Aorta (tissue), 5 donors: ENCODE data around the gene DGUOK. TPM values are rescaled to one million over a fixed set of nuclear protein-coding genes. Genes with fewer than 3 reads are reported as not detected.

ENCODE experiments used
- ATAC-seq: fragments of 200-7000 bp; cut with Tn5 transposase; one replicate; pipeline ENCODE4 v1.9.1; 2022; ENCODE audit warnings: moderate library complexity; ENCODE audit not compliant: low FRiP score
- DNase-seq, 2 donors: peaks; one replicate each; pipeline ENCODE4 v3.0.0-alpha.2; 2020
- H3K27ac ChIP-seq, 2 donors: one replicate each; pipeline ENCODE4 v1.5.1; 2013; ENCODE audit warnings: low read length in 2 of 2, mild to moderate bottlenecking in 2 of 2, moderate library complexity in 2 of 2, control low read depth in 1 of 2, inconsistent platforms in 1 of 2, low read depth in 1 of 2
- H3K27me3 ChIP-seq, 2 donors: one replicate each; pipeline ENCODE4 v1.6.1; 2013; ENCODE audit warnings: control low read depth in 1 of 2, low read length in 1 of 2, mild to moderate bottlenecking in 1 of 2, moderate library complexity in 1 of 2; ENCODE audit not compliant: insufficient read depth in 2 of 2, control insufficient read depth in 1 of 2
- H3K36me3 ChIP-seq, 2 donors: one replicate each; pipeline ENCODE4 v1.6.1; 2013; ENCODE audit warnings: control low read depth in 1 of 2, low read length in 1 of 2, mild to moderate bottlenecking in 1 of 2; ENCODE audit not compliant: insufficient read depth in 2 of 2, control insufficient read depth in 1 of 2
- H3K4me1 ChIP-seq, 2 donors: one replicate each; pipeline ENCODE4 v1.6.1; 2013; ENCODE audit warnings: low read length in 2 of 2, control low read depth in 1 of 2, mild to moderate bottlenecking in 1 of 2, moderate library complexity in 1 of 2; ENCODE audit not compliant: insufficient read depth in 2 of 2, control insufficient read depth in 1 of 2
- H3K4me3 ChIP-seq, 2 donors: one replicate each; pipeline ENCODE4 v1.5.1; 2013; ENCODE audit warnings: low read length in 2 of 2, control low read depth in 1 of 2, mild to moderate bottlenecking in 1 of 2
- H3K9me3 ChIP-seq: one replicate; pipeline ENCODE4 v1.6.1; 2013; ENCODE audit warnings: mild to moderate bottlenecking, low read length; ENCODE audit not compliant: control insufficient read depth
- WGBS, 2 donors: extraction: QIAGEN DNeasy Blood & Tissue Kit; methylation state at CpG; one replicate each; pipeline ENCODE4 v1.1.7; 2013; 5-methylcytosine and 5-hydroxymethylcytosine counted together
- intact Hi-C, 2 donors: fragments of 100-400 bp; cut with DNase I; formaldehyde crosslinking; loops; one replicate each; pipeline versions ENCODE4 v1.14.2 to v1.15.0; 2022
- polyA plus RNA-seq, 2 donors: library from polyadenylated mRNA; stranded (reverse); fragments of 200-250 nt; gene quantifications; one replicate each; pipeline ENCODE4 v1.2.3, GENCODE V29; 2013
- total RNA-seq, 2 donors: library from RNA; stranded (reverse); fragmentation: NEBNext Ultra II Directional; extraction: Animal tissue kit (Norgen Biotek cat#: 25700); gene quantifications; one replicate each; pipeline ENCODE4 v1.2.1, GENCODE V29; 2021
- donor health status: healthy with polysubstance abuse.
- donor health status: Bipolar disorder and iron deficiency.
- donor health status: DM: no; HTN: no; CAD: no.
- donor health status: DM: no; HTN: no; CAD: no.
- donor health status: DM: yes; HTN: yes; CAD: no.

The DGUOK gene
- total and polyA plus RNA-seq, 4 donors = 47.5 to 86.7 (median 67.7) TPM

- 88 to 92% methylated on average over 4 of the region's 4 CpGs for WGBS, 2 donors
- H3K4me3 ChIP-seq = no peak overlapping the region
- peaks cover 11 to 22% of the 10 kb centered on the region in 2 donors for H3K36me3 ChIP-seq
- no peaks in the 10 kb centered on the region for H3K27me3 ChIP-seq
- DNase-seq (peak in 1 of 2 donors; percentile 16), ATAC-seq (no peak)
- intact Hi-C loops = no loop called here
- no peaks in the 10 kb centered on the region for H3K9me3 ChIP-seq
- H3K4me1 ChIP-seq = no peaks in the 10 kb centered on the region
- no peak overlapping the region for H3K27ac ChIP-seq
These were observed 12.0 kb upstream of the DGUOK start for GRCh38 chr2:73914667-73915066.

GRCh38 chr2:73915437-73915993 is 11.2 kb upstream of the DGUOK start:
- WGBS, 2 donors = 92 to 94% methylated on average over 5 of the region's 5 CpGs

GRCh38 chr2:73916666-73917065 is 10.0 kb upstream of the DGUOK start:
- Histone ChIP-seq H3K27me3 (no peaks in the 10 kb centered on the region), H3K27ac (no peak overlapping the region), H3K9me3 (no peaks in the 10 kb centered on the region), H3K4me3 (no peak overlapping the region), H3K4me1 (no peaks in the 10 kb centered on the region), H3K36me3 (peaks cover 9 to 25% of the 10 kb centered on the region in 2 donors)
- DNase-seq = peak in 1 of 2 donors; percentile 35
- ATAC-seq = no peak
- intact Hi-C loops = no loop called here
- WGBS, 2 donors = 44 to 48% methylated on average over 2 of the region's 2 CpGs

More at GRCh38 chr2:73915437-73915993, 11.2 kb upstream of the DGUOK start:
- ATAC-seq (no peak), DNase-seq (no peak)
- Histone ChIP-seq H3K4me1 (no peaks in the 10 kb centered on the region), H3K4me3 (no peak overlapping the region), H3K9me3 (no peaks in the 10 kb centered on the region), H3K27me3 (no peaks in the 10 kb centered on the region), H3K36me3 (peaks cover 11 to 25% of the 10 kb centered on the region in 2 donors), H3K27ac (no peak overlapping the region)
- intact Hi-C loops = no loop called here

GRCh38 chr2:73917296-73917695 is 9.4 kb upstream of the DGUOK start:
- Histone ChIP-seq H3K27me3 (no peaks in the 10 kb centered on the region), H3K4me1 (no peaks in the 10 kb centered on the region), H3K9me3 (no peaks in the 10 kb centered on the region), H3K27ac (no peak overlapping the region), H3K4me3 (no peak overlapping the region), H3K36me3 (peaks cover 9 to 25% of the 10 kb centered on the region in 2 donors)
- intact Hi-C loops = no loop called here
- DNase-seq = no peak
- ATAC-seq = no peak
- WGBS, 2 donors = 48 to 98% methylated on average over 2 of the region's 2 CpGs

- intact Hi-C loops = no loop called here
- no peaks in the 10 kb centered on the region for H3K27me3 ChIP-seq
- no peak overlapping the region for H3K4me3 ChIP-seq
- DNase-seq (no peak), ATAC-seq (no peak)
- H3K9me3 ChIP-seq = no peaks in the 10 kb centered on the region
- 86 to 91% methylated on average over 4 of the region's 4 CpGs for WGBS, 2 donors
- H3K36me3 ChIP-seq = peaks cover 9 to 25% of the 10 kb centered on the region in 2 donors
- H3K27ac ChIP-seq = no peak overlapping the region
- no peaks in the 10 kb centered on the region for H3K4me1 ChIP-seq
These were observed 8.9 kb upstream of the DGUOK start for GRCh38 chr2:73917696-73918207.

GRCh38 chr2:73918856-73919255 is 7.8 kb upstream of the DGUOK start:
- H3K27me3 ChIP-seq = no peaks in the 10 kb centered on the region
- peaks cover 9 to 21% of the 10 kb centered on the region in 2 donors for H3K36me3 ChIP-seq
- H3K27ac ChIP-seq = no peak overlapping the region
- H3K9me3 ChIP-seq = no peaks in the 10 kb centered on the region
- no peak for DNase-seq
- intact Hi-C loops = no loop called here
- no peaks in the 10 kb centered on the region for H3K4me1 ChIP-seq
- no peak for ATAC-seq
- WGBS, 2 donors = 90 to 92% methylated on average over 3 of the region's 3 CpGs
- no peak overlapping the region for H3K4me3 ChIP-seq

GRCh38 chr2:73919596-73920228 is 7.0 kb upstream of the DGUOK start:
- DNase-seq (no peak), ATAC-seq (no peak)
- Histone ChIP-seq H3K27ac (no peak overlapping the region), H3K4me3 (no peak overlapping the region), H3K9me3 (no peaks in the 10 kb centered on the region), H3K27me3 (no peaks in the 10 kb centered on the region), H3K4me1 (no peaks in the 10 kb centered on the region), H3K36me3 (peaks cover 6 to 18% of the 10 kb centered on the region in 2 donors)
- intact Hi-C loops = no loop called here
- 83 to 84% methylated on average over 7 of the region's 7 CpGs for WGBS, 2 donors

- no peak for ATAC-seq
- peak; percentile 57 to 79 for DNase-seq
- no peaks in the 10 kb centered on the region for H3K9me3 ChIP-seq
- H3K36me3 ChIP-seq = peaks cover 5 to 17% of the 10 kb centered on the region in 2 donors
- no peaks in the 10 kb centered on the region for H3K27me3 ChIP-seq
- intact Hi-C loops = no loop called here
- WGBS, 2 donors = 55 to 56% methylated on average over 12 of the region's 12 CpGs
- no peak overlapping the region for H3K27ac ChIP-seq
- no peak overlapping the region for H3K4me3 ChIP-seq
- H3K4me1 ChIP-seq = no peaks in the 10 kb centered on the region
These were observed 5.8 kb upstream of the DGUOK start for GRCh38 chr2:73920577-73921545.
